ENCODE results near the gene CFAP74.

CFAP74 gene

GRCh38 chr1:2003541-2004131 lies at the start of gene CFAP74:
CFAP74 (minus strand) TSS chr1:2003786; CDS start chr1:1990956, 12,830 bp downstream.
- DNase-seq (ENCODE audit: low read depth, low spot score): no peak

GRCh38 chr1:2053217-2053616 lies 49.6 kb upstream of the CFAP74 start:
- DNase-seq (ENCODE audit: low read depth, low spot score): no peak

GRCh38 chr1:2052756-2053155 lies 49.2 kb upstream of the CFAP74 start:
- no peak for DNase-seq (ENCODE audit: low read depth, low spot score)

GRCh38 chr1:2052054-2052679 lies 48.6 kb upstream of the CFAP74 start:
- no peak for DNase-seq (ENCODE audit: low read depth, low spot score)

GRCh38 chr1:2050793-2051682 lies 47.5 kb upstream of the CFAP74 start:
- DNase-seq (ENCODE audit: low read depth, low spot score): no peak

- DNase-seq (ENCODE audit: low read depth, low spot score): no peak
Measured at GRCh38 chr1:2050461-2050792, 46.8 kb upstream of the CFAP74 start.

GRCh38 chr1:2049718-2050431 lies 46.3 kb upstream of the CFAP74 start, which contains the start of gene PRKCZ:
PRKCZ (plus strand) TSS chr1:2050411; CDS start chr1:2050631, 220 bp downstream.
- DNase-seq (ENCODE audit: low read depth, low spot score): no peak

- DNase-seq (ENCODE audit: low read depth, low spot score): no peak
Measured at GRCh38 chr1:2049225-2049717, 45.7 kb upstream of the CFAP74 start.

- DNase-seq (ENCODE audit: low read depth, low spot score): no peak
Measured at GRCh38 chr1:2047749-2048729, 44.5 kb upstream of the CFAP74 start.

GRCh38 chr1:2046953-2047748 lies 43.6 kb upstream of the CFAP74 start:
- DNase-seq (ENCODE audit: low read depth, low spot score): no peak

GRCh38 chr1:2046174-2046917 lies 42.8 kb upstream of the CFAP74 start:
- no peak for DNase-seq (ENCODE audit: low read depth, low spot score)

GRCh38 chr1:2045468-2046173 lies 42.0 kb upstream of the CFAP74 start:
- DNase-seq (ENCODE audit: low read depth, low spot score): no peak

GRCh38 chr1:2044510-2045319 lies 41.1 kb upstream of the CFAP74 start:
- no peak for DNase-seq (ENCODE audit: low read depth, low spot score)

GRCh38 chr1:2043886-2044285 lies 40.3 kb upstream of the CFAP74 start:
- DNase-seq (ENCODE audit: low read depth, low spot score): no peak

GRCh38 chr1:2042830-2043773 lies 39.5 kb upstream of the CFAP74 start:
- no peak for DNase-seq (ENCODE audit: low read depth, low spot score)

GRCh38 chr1:2041887-2042286 lies 38.3 kb upstream of the CFAP74 start:
- no peak for DNase-seq (ENCODE audit: low read depth, low spot score)
